RPMI7951 (cell line): Measurements from ENCODE around the gene STYXL1. TPM values are rescaled to one million over a fixed set of nuclear protein-coding genes. Genes with fewer than 3 reads are reported as not detected.
A peak's percentile ranks its signal among the peaks of the same experiment; 100 is the strongest.

ENCODE experiments used
- DNase-seq: peaks from one replicate; pipeline ENCODE4 v3.0.0-alpha.2; 2012; ENCODE audit warnings: low read depth
- total RNA-seq: library from RNA; depleted of rRNA; stranded (reverse); fragments of >200 nt; shearing (Covaris generic); gene quantifications from 2 replicates; pipeline ENCODE4 v1.2.3, GENCODE V29; 2014

The STYXL1 gene
- total RNA-seq, 1 experiment from 2014 or later, result 81.9 TPM

GRCh38 chr7:75994388-75995051 lies 53.3 kb downstream of the STYXL1 start, which contains the start of gene TMEM120A:
Gene TMEM120A, minus strand, starts transcription at chr7:75994595. Its CDS starts 25 bp downstream, at chr7:75994570.
- DNase-seq, result peak; percentile 92

GRCh38 chr7:75993689-75994387 lies 54.0 kb downstream of the STYXL1 start:
- DNase-seq, result peak; percentile 76

GRCh38 chr7:75992083-75992755 lies 55.6 kb downstream of the STYXL1 start:
- no peak for DNase-seq

GRCh38 chr7:75991531-75992082 lies 56.2 kb downstream of the STYXL1 start:
- DNase-seq, result no peak

GRCh38 chr7:75989500-75990388 lies 58.1 kb downstream of the STYXL1 start:
- no peak for DNase-seq

GRCh38 chr7:75988568-75989499 lies 59.0 kb downstream of the STYXL1 start:
- no peak for DNase-seq

- DNase-seq, result no peak
Measured at GRCh38 chr7:75987805-75988567, 59.8 kb downstream of the STYXL1 start.

- DNase-seq, result no peak
Measured at GRCh38 chr7:75987026-75987804, 60.6 kb downstream of the STYXL1 start.

GRCh38 chr7:75986147-75986781 lies 61.5 kb downstream of the STYXL1 start:
- no peak for DNase-seq

- no peak for DNase-seq
Measured at GRCh38 chr7:75985518-75986146, 62.2 kb downstream of the STYXL1 start.

GRCh38 chr7:75985009-75985517 lies 62.7 kb downstream of the STYXL1 start:
- no peak for DNase-seq

GRCh38 chr7:75984130-75985008 lies 63.4 kb downstream of the STYXL1 start:
- DNase-seq, result no peak

GRCh38 chr7:75983471-75984129 lies 64.2 kb downstream of the STYXL1 start:
- DNase-seq, result no peak

- no peak for DNase-seq
Measured at GRCh38 chr7:75982306-75983064, 65.3 kb downstream of the STYXL1 start.
